Superior temporal gyrus (tissue), 1 donor: Measurements from ENCODE around the gene ATXN1.
"Not testable (repeated sequence)": the region's sequence is repeated elsewhere in the genome, so short reads cannot be mapped to it uniquely, and the experiment has no call there.

ENCODE experiments used
- DNase-seq: peaks from one replicate; pipeline ENCODE4 v3.0.0-alpha.2; 2016; ENCODE audit errors: extremely low spot score

Gene ATXN1

DNA sequence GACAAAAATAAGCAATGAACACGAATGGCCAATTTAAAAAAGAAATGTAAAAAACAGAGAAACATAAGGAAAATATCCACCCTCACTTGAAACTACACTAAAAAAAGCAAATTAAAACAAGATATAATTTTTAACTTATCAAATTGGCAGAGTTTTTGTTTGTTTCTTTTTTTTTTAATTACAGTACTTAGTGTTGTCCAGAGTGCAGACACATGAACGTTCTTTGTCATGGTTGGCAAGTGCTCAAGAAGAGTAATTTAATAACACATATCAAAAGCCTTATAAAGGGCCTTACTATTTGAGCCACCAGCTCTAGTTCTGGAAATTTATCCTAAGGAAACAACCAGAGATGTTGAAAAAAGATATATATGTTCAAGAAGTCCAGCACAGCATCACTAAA lies 142.3 kb downstream of the ATXN1 start:
- DNase-seq, result no peak

DNA sequence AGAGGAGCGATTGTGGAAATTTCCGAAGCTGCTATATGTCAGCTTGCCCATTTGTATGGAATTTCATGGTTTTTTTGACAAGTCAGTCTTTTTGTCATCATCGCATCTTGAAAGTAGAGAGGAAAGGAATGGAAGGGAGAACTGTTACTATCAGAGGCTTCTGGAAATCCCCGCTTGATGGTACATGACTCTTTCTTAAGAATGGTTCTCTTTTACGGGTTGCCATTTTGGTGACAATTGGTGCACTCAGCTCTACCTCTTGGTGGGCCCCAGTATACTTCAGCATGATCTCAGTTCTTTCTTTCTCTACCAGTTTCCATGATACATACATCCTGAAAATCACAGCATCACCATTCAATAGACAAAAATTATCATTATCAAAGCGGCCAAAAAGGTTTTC lies 146.0 kb downstream of the ATXN1 start:
- DNase-seq, result not testable (repeated sequence)

DNA sequence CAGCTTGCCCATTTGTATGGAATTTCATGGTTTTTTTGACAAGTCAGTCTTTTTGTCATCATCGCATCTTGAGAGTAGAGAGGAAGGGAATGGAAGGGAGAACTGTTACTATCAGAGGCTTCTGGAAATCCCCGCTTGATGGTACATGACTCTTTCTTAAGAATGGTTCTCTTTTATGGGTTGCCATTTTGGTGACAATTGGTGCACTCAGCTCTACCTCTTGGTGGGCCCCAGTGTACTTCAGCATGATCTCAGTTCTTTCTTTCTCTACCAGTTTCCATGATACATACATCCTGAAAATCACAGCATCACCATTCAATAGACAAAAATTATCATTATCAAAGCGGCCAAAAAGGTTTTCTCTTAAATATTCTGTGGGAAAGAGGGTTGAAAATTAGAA lies 147.1 kb downstream of the ATXN1 start:
- not testable (repeated sequence) for DNase-seq

DNA sequence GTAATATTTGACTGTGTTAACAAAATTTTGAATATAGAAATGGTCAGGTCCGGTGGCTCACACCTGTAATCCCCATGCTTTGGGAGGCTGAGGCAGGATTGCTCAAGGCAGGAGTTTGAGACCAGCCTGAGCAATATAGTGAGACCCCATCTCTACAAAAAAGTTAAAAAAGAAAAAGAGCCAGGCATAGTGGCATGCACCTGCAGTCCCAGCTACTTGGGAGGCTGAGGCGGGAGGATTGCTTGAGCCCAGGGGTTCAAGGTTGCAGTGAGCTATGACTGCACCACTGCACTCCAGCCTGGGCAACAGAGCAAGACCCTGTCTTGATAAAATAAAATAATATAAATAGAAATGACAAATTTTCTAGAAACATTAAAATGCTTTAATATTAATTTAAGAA lies 147.8 kb downstream of the ATXN1 start:
- DNase-seq, result not testable (repeated sequence)

DNA sequence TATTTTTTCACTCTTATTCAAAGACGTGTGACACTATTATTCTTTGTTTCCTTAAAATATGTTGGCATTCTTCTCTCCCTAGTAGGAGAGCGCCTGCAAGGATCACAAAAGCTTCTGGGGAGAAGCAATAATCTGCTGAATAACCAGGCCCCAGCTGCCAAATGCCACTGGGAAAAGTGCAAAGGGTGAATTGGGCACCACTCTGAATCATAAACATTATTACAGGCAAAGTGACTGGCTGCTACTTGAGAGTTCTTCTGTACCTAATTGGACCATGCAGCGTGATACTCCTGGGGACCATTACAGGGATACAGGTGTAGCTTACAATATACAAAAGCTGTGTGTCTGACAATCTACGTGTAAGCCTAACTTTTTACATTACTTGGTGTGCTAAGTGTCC lies 152.8 kb downstream of the ATXN1 start:
- DNase-seq, result no peak

DNA sequence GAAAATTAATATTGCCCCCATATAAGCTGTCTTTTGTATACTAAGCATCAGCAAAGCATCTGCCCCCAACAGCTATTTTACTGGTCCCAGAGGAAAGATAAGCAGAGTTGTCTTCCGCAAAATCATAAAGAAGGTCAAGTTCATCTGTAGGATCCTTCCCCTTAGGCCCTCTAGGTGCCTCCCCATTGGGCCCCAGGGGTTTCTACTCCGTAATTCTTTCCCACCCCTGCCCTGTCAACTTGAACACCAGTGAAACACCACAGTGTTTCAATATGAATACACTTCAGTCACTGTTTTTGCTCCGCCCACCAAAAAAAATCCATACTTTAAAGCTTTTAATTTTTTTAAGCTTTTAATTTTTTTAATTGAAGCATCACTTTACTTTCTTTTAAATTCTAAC lies 159.2 kb downstream of the ATXN1 start:
- DNase-seq, result no peak

DNA sequence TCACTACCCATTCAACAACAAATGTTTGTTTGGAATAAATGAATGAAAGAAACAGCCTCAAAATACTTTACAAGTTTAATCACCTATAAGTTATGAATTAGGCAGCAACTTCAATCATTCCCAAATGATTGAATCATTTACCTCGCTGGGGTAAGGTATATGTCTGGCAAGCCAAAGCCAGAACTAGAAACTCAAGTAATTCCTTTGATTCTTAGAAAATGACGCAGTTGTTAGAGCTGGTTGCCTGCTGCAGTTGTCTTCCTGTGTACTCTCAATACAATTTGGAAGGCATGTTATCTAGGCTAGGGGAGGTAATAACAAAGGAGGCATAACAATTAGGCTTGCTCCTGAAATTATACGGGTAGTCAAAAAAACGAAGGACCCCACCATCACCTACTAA lies 160.6 kb downstream of the ATXN1 start:
- DNase-seq, result no peak

DNA sequence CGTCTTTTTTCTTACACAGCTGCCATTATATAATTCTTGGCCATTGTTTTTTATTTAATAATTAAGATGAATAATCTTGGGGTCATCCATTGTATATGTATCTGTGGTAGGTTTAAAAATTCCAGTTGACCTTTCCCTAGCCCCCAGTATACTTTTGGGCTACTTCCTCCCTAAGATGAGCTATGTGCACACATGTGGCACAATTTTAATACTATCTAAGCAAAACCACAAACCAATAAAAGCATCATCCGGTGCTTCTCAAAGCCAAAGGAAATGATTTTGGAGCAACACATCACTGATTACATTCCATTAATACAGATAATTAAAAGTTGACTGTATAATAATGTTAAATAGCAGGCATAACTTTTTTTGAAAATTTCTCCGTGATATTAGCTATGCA lies 161.2 kb downstream of the ATXN1 start:
- no peak for DNase-seq

DNA sequence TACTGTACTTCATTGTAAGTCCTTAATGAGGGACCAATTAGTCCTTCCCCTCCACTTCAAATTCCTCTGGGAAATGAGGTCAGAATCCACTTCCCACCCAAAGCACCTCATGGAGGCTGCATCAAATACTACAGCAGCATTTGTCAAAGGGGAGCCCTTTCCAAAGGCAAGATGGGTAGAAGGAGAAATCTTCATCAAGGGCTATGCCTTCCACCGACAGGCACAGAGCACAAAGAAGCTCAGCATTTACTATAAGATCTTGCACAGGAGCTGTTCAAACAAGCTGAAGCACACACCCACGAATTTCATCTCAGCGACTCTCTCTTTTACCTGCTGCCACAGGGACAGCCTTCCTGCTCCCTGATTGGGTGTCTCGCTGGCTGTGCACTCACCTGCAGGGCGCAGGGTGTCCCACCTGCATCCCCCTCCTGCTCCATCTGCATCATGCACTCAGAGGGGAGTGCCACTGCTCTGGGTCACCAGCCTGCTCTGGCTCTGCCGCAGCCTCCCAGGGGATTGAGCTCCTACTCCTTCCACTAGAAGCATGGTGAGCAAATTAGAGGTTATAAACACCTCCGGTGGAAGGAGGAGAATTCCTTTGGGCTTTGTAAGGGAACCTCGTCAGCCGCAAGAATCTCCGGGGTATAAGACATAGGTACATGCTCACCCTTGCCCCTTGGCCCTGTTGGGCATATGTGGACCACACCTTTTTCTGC lies 164.5 kb downstream of the ATXN1 start:
- DNase-seq, result no peak

DNA sequence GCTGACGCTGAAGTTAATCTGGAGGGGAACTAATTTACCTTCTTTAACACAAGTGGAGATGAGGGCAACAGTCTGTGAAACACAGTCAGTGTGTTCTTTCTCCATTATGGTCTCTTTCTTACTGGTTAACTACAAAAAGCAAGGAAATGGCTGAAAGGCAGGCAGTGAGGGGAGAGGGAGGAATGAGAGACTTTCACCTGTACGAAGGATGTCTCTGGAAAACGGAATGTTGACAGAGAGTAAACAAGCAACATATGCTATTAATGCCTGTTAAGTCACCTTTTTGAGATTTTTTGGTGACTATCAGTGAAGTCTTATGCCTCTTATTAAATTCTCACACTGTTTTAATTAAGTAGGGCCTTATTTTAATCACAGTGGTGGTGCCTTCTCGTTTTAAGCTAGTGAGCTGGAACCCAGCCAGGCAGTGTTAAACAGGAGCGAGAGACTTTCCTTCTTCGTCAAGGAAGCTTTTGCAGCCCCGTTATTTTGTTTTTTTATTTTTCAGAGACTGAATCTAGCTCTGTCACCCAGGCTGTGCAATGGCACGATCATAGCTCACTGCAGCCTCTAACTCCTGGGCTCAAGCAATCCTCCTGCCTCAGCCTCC lies 165.6 kb downstream of the ATXN1 start:
- DNase-seq, result no peak

DNA sequence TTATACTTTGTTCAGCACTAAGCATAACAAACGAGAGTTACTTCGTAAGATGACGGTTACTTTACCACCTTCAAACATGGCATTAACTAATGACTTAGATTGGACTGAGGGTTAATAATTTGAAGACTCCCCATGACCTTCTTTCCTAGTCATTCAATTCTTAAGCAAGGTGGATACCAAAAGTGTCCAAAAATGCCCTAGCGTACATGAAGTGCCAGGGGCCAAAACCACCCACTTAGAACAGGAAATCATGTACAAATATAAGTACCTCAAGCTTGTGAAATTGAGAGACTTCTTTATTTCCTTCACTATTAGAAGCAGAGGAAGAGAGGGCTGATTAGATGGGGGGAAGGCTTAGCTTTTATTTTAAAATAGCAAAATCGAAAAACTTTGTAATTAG lies 166.4 kb downstream of the ATXN1 start:
- DNase-seq, result no peak

DNA sequence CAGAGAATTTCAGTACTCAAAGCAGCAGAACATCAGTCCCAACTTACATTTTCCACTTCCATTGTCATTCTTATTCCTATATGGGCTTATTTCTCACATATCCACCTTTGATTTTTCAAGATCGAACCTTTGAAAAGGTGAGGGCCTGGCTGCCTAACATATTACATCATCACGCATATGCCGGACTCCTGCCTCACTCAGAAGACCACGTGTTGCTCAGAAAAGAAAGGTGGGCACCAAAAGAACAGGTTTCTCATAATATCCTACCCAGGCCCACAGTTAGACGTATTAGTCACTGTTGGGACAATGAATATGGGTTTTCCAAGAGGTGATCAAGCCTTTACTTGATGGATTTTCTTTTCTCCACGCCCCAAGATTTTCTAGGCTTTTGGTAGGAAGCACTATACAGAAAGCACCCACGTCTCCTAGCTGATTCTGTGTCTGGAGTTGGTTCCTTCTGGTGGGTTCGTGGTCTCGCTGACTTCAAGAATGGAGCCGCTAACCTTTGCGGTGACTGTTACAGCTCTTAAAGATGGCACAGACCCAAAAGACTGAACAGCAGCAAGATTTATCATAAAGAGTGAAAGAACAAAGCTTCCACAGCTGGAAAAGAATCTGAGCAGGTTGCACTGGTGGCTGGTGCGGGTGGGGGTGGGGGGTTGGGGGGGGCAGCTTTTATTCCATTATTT lies 168.9 kb downstream of the ATXN1 start:
- DNase-seq, result no peak

DNA sequence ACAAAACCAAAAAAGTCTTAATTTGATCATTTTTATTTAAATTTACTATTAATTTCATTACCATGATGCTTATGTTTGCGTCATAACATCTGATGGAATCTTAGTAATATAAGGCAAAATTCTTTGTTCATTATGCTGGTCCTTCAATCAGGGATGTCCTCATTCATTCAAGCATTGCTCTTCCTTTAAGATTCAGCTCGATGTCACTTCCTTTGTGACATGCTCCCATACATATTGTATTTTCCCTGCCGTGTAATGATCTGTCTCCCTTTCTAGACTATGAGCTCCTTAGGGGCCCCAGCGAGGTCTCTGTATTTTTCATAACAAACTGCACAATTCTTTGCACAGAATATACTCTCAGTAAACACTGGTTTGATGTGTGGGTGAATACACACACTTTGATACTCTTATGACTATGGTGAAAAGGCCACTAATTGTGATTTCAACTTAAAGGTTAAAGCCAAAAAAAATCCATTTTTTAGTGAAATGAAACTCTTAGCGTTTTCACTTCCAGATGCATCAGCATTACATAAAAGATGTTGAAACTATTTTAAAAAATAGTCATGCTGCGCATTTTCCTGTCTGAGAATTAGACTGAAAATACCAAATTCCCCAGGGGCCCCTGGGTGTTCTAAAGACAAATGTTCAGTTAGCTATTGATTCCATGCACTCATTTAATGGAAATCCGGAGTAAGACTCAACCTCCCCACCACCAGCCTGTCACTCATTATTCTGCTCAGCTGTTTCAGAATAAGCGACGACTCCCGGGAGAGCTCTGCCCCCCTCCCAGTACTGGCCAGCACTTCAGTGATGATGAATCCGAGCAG lies 169.7 kb downstream of the ATXN1 start:
- peak; percentile 63 for DNase-seq

DNA sequence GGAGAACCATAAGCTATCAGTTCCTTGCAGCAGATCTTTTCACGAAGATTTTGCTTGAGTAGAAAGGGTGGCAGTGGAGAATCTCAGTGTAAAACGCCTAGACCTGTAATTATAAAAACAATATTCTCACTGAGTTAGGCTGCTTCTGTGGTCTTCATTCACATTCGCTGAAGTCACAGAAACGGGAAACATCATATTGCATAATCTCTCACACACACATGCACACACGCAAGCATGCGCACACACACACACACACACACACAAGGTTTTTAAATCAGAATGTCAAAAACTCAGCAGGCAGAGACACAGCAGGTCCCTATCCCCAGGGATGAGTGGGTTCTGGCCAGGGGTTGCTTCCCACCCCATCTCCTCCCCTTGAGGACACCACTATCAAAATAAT lies 175.5 kb downstream of the ATXN1 start:
- DNase-seq, result no peak

DNA sequence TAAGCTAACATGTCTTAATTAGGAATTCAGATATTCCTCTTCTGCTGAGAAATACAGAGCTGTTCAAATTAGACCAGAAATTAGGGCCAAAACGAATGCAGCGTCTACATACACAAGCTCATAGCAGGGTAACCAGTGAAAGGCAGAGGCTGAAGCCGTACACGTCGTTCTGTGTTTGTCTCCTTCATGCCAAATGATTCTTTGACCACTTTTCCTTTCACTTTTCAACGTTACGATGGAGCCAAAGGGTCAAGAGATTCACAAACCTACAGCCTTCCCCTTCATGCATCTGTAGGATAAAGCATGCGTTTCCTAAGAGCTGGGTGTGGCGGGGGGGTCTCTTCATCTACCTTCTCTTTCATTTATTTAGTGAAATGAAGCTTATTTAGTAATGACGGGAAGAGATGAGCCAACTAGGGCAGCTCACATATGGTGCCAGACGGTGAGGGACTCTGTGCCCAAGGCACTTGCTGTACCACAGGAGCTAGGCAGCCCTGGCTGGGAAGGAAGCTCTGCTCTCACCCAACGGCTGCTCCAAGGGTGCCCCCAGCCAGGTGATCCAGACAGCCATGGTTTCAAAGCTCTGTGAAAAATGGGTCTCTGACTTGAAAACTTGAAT lies 178.0 kb downstream of the ATXN1 start:
- DNase-seq, result peak; percentile 66

DNA sequence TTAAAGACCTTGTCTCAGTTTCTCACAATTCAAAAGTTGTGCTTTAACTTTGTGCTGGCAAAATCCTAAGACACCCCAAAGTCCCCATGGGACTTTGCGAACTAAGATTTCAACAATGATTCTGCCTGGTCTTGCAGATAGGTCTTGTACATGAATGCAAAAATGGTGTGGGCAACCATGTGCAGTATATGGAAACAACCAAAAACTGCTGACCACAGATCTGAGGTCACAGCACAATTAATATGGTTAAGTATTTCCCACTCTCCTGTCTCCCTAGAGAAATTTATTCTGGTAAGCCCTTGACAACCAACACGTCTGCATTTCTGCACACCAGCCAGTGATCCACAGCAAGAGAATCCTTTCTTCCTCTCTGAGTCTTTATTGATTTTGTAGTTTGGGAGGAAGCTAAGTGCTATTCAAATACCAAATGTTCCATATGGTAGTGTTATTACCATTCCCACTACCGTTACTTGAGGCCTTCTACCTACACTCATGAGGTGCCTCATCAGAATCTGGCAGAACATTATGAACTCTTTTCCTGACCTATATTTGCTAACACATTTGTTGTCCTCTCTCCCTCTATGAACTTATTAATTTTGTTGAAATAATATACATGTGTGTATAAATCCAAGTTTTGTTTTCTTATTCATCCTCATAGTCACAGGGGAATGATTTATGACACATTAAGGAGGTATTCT lies 178.7 kb downstream of the ATXN1 start:
- DNase-seq, result peak; percentile 64

DNA sequence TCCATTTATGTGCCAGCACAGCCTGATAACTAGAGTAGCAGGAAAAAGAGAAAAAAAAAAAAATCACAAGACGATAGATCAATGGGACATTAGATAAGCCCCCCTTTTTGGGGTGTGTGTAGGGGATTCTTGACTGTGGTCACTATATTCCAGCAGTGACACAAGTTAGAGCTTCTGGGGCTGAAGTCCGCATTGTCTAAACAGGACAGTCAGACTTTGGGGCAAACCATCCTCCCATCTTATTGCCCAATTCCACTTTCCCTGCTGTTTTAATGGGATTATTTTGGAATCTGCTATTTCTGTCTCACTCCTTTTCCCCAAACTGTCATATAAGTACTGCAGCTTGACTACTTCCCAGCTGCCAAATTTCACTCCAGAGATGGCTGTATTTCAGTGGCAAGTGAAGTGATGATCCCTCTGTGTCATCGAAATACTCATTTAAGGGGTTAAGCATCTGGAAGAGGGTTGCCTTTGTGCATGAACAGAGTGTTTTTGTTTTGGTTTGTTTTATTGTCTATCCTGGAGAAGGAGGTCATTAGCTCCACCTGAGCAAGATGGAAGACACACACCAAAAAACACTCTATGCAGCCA lies 182.5 kb downstream of the ATXN1 start:
- peak; percentile 55 for DNase-seq

DNA sequence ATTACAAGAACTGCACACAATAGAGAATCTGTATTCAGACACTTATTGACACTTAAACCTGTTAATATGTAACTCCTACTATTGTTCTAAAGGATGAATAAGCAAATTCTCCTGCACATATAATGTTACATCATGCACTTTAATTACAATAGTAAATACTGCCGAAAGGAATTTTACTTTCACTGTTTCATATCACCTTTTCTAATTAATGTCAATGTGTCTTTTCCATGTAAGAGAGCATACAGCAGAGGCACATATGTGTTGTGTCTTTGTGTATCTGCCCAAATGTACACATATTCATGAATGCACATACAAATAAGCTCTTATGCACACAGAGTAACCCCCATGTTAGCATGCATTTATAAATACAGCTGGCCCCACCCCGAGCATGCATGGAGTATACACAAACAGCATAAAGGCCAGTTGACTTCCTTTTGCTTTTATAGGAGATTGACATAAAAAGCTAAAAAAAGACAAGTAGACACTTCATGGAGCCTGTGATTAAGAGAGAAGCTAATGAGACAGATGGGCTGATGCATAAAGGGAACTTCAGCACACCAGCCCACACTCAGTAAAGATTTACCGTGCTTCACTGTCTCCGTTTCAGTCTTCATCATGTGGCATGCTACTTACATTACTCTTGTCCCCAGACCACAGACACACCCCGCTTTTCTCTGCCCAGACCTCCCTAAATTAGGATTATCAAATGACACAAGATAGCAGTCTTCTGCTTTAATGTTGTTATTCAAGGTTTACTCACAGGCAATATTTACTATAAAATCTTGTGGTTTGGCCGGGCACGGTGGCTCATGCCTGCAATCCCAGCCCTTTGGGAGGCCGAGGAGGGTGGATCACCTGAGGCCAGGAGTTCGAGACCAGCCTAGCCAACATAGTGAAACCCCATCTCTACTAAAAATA lies 184.6 kb downstream of the ATXN1 start:
- DNase-seq, result peak; percentile 58

DNA sequence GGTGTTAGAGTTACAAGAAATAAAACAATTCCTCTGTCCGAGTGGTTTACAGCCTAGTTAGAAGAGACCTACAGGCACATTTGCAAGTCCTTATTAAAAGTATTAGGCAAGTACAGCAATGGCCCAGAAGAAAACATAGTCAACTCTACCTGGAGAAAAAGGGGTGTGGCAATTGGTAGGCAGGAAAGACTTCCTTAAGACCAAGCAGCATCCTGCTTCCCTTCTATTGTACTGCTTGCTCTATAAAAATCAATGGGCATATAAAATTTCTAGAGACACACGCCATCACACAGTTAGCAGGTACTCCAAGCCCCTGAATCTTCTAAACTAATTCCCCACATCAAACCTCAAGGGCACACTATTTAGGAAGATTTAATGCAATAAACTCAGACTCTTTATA lies 185.6 kb downstream of the ATXN1 start:
- no peak for DNase-seq

DNA sequence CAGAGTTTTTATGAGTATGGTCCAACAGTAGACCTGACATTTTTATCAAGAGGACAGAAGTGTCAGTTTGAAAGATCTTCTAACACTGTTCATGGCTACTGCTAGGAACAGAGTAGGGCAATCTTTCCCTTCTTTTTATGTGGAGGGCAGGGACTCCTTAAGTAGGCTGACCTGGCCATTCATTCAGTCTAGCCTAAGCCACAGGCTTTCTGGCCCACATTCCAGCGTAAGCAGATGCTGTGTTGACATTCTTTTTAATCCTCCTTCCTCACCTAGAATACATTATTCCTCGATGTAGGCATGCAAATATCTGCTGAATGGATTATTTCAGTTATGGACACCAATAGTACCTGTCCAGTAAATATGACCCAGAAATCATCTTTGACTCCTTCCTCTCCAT lies 188.3 kb downstream of the ATXN1 start:
- DNase-seq, result no peak
